Hepatocyte (in vitro differentiated cells): ENCODE measurements around the gene HDAC11.

Experiments used
- EZH2phosphoT487 ChIP-seq: fragments of 200-600 bp; sonication (generic); IDR thresholded peaks from one replicate; pipeline ENCODE4 v1.6.1; 2018; ENCODE audit warnings: antibody characterized with exemption, mild to moderate bottlenecking, low read depth, moderate library complexity; ENCODE audit not compliant: unreplicated experiment, severe bottlenecking
- TF ChIP-seq, protein P1 (sequence below): fragments of 200-600 bp; sonication (generic); IDR thresholded peaks from 2 replicates; pipeline ENCODE4 v1.5.1; 2016; ENCODE audit warnings: antibody characterized with exemption, mild to moderate bottlenecking; ENCODE audit not compliant: poor library complexity

DNA sequence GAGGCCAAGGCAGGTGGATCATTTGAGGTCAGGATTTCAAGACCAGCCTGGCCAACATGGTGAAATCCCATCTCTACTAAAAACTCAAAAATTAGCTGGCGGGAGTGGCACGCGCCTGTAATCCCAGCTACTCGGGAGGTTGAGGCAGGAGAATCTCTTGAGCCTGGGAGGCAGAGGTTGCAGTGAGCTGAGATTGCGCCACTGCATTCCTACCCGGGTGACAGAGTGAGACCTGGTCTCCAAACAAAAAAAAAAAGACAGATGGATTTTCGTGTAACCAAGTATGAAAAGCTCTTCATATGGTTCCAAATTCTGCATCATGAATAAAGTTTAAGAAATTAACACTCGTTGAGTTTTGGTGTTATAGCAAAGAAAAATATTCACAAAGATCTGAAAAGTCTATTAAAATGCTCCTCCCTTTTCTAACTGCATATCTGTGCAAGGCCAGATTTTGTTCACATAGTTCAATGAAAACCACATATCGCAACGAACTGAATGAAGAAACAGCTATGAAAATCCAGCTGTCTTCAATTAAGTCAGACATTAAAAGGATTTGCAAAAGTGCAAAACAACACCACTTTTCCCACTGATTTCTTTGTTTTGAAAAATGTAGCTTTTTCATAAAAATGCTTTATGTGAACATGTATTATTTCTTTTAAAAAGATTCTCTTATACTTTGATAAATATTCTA lies 45.0 kb downstream of the HDAC11 start:
- no peak for TF ChIP-seq EZH2phosphoT487
- TF ChIP-seq, protein P1, sequence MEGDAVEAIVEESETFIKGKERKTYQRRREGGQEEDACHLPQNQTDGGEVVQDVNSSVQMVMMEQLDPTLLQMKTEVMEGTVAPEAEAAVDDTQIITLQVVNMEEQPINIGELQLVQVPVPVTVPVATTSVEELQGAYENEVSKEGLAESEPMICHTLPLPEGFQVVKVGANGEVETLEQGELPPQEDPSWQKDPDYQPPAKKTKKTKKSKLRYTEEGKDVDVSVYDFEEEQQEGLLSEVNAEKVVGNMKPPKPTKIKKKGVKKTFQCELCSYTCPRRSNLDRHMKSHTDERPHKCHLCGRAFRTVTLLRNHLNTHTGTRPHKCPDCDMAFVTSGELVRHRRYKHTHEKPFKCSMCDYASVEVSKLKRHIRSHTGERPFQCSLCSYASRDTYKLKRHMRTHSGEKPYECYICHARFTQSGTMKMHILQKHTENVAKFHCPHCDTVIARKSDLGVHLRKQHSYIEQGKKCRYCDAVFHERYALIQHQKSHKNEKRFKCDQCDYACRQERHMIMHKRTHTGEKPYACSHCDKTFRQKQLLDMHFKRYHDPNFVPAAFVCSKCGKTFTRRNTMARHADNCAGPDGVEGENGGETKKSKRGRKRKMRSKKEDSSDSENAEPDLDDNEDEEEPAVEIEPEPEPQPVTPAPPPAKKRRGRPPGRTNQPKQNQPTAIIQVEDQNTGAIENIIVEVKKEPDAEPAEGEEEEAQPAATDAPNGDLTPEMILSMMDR, result no peak
